Measurements from ENCODE around the gene CNTNAP5. TPM values are rescaled to one million over a fixed set of nuclear protein-coding genes. Genes with fewer than 3 reads are reported as not detected.

The CNTNAP5 gene
- total RNA-seq, 1 experiment from 2014 or later, result 0.78 TPM

DNA sequence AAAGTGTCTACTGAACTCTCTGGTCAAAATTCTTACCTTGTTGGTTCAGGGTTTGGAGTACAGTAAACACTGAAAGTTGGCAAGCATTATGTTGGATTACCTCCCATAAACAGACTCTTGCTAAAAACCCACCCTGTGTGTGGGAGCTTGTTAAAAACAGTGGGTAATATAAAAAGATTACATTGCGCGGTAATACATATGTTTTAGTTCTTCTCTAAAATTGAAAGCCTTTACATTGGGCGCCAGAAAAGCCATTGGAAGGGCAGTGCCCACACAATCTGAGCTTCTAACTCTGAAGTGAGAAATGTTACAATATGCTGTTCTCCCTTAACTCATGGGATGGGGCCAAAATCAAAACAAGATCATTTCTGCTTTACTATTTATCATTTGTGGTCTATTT lies 510.7 kb downstream of the CNTNAP5 start:
- Histone ChIP-seq H3K27ac (ENCODE audit: low read length) (no peak overlapping the region), H3K4me2 (ENCODE audit: low read depth, low read length, poor library complexity, severe bottlenecking) (no peak overlapping the region), H3K4me1 (ENCODE audit: low read length) (peaks cover 5% of the 10 kb centered on the region), H3K36me3 (ENCODE audit: insufficient read depth, low read length) (no peaks in the 10 kb centered on the region), H3K9me3 (ENCODE audit: low read length) (no peaks in the 10 kb centered on the region), H3K4me3 (ENCODE audit: low read length) (no peak overlapping the region), H3K79me2 (ENCODE audit: low read length) (no peaks in the 10 kb centered on the region), H4K20me1 (ENCODE audit: insufficient read depth, low read depth, low read length) (no peaks in the 10 kb centered on the region), H2AFZ (ENCODE audit: low read length) (no peak overlapping the region), H3K9me2 (replicated peaks; ENCODE audit: insufficient read depth, low read length) (no peaks in the 10 kb centered on the region), H3K9ac (ENCODE audit: low read length) (no peak overlapping the region), H3K27me3 (ENCODE audit: low read length) (no peaks in the 10 kb centered on the region)
- no peak for DNase-seq

DNA sequence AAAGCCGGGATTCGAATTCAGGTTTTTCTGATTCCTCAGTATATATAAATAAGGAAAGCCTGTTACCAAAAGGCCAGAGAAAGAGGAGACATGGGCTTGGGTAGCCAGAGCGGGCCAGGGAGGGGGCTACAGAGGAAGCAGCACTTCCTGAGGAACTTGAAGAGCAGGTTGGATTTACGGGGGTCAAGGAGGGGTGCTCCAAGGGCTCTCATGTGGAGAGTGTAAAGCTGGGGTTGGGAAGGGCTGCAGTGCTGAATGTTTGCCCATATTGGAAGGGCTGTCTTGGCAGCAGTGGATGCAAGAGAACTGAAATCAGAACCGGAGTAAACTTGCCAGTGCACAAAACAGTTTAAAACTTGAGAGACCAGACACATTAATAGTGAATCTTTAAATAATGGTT lies 511.5 kb downstream of the CNTNAP5 start:
- Histone ChIP-seq H3K4me2 (ENCODE audit: low read depth, low read length, poor library complexity, severe bottlenecking) (no peak overlapping the region), H3K4me3 (ENCODE audit: low read length) (no peak overlapping the region), H3K27me3 (ENCODE audit: low read length) (no peaks in the 10 kb centered on the region), H2AFZ (ENCODE audit: low read length) (no peak overlapping the region), H3K9me2 (replicated peaks; ENCODE audit: insufficient read depth, low read length) (no peaks in the 10 kb centered on the region), H3K9ac (ENCODE audit: low read length) (no peak overlapping the region), H3K4me1 (ENCODE audit: low read length) (peaks cover 5% of the 10 kb centered on the region), H3K79me2 (ENCODE audit: low read length) (no peaks in the 10 kb centered on the region), H4K20me1 (ENCODE audit: insufficient read depth, low read depth, low read length) (no peaks in the 10 kb centered on the region), H3K9me3 (ENCODE audit: low read length) (no peaks in the 10 kb centered on the region), H3K27ac (ENCODE audit: low read length) (no peak overlapping the region), H3K36me3 (ENCODE audit: insufficient read depth, low read length) (no peaks in the 10 kb centered on the region)
- DNase-seq, result no peak

GRCh38 chr2:124538549-124538948 lies 513.5 kb downstream of the CNTNAP5 start:
- Histone ChIP-seq H3K9me3 (ENCODE audit: low read length) (no peaks in the 10 kb centered on the region), H3K36me3 (ENCODE audit: insufficient read depth, low read length) (no peaks in the 10 kb centered on the region), H3K9me2 (replicated peaks; ENCODE audit: insufficient read depth, low read length) (no peaks in the 10 kb centered on the region), H4K20me1 (ENCODE audit: insufficient read depth, low read depth, low read length) (no peaks in the 10 kb centered on the region), H3K27me3 (ENCODE audit: low read length) (no peaks in the 10 kb centered on the region), H3K9ac (ENCODE audit: low read length) (no peak overlapping the region), H3K79me2 (ENCODE audit: low read length) (no peaks in the 10 kb centered on the region), H3K4me3 (ENCODE audit: low read length) (no peak overlapping the region), H3K4me1 (ENCODE audit: low read length) (peaks cover 7% of the 10 kb centered on the region), H3K27ac (ENCODE audit: low read length) (no peak overlapping the region), H2AFZ (ENCODE audit: low read length) (no peak overlapping the region), H3K4me2 (ENCODE audit: low read depth, low read length, poor library complexity, severe bottlenecking) (no peak overlapping the region)
- no peak for DNase-seq

- DNase-seq, result no peak
Observed at GRCh38 chr2:124540805-124541204, 515.7 kb downstream of the CNTNAP5 start.

GRCh38 chr2:124542932-124543640 lies 518.0 kb downstream of the CNTNAP5 start:
- H3K9ac ChIP-seq (ENCODE audit: low read length), result no peak overlapping the region
- no peak overlapping the region for H3K4me3 ChIP-seq (ENCODE audit: low read length)
- H3K4me2 ChIP-seq (ENCODE audit: low read depth, low read length, poor library complexity, severe bottlenecking), result no peak overlapping the region
- H3K4me1 ChIP-seq (ENCODE audit: low read length), result peaks cover 9% of the 10 kb centered on the region; the same call in 1 of the 2 replicates
- no peak overlapping the region for H2AFZ ChIP-seq (ENCODE audit: low read length)
- no peaks in the 10 kb centered on the region for H3K9me3 ChIP-seq (ENCODE audit: low read length)
- no peaks in the 10 kb centered on the region for H3K27me3 ChIP-seq (ENCODE audit: low read length)
- H4K20me1 ChIP-seq (ENCODE audit: insufficient read depth, low read depth, low read length), result no peaks in the 10 kb centered on the region
- no peaks in the 10 kb centered on the region for H3K36me3 ChIP-seq (ENCODE audit: insufficient read depth, low read length)
- no peaks in the 10 kb centered on the region for H3K9me2 ChIP-seq (replicated peaks; ENCODE audit: insufficient read depth, low read length)
- H3K79me2 ChIP-seq (ENCODE audit: low read length), result no peaks in the 10 kb centered on the region
- no peak for DNase-seq
- H3K27ac ChIP-seq (ENCODE audit: low read length), result no peak overlapping the region

More at GRCh38 chr2:124540805-124541204, 515.7 kb downstream of the CNTNAP5 start:
- no peaks in the 10 kb centered on the region for H3K9me2 ChIP-seq (replicated peaks; ENCODE audit: insufficient read depth, low read length)
- no peaks in the 10 kb centered on the region for H3K9me3 ChIP-seq (ENCODE audit: low read length)
- H4K20me1 ChIP-seq (ENCODE audit: insufficient read depth, low read depth, low read length), result no peaks in the 10 kb centered on the region
- H3K36me3 ChIP-seq (ENCODE audit: insufficient read depth, low read length), result no peaks in the 10 kb centered on the region
- no peak overlapping the region for H3K4me2 ChIP-seq (ENCODE audit: low read depth, low read length, poor library complexity, severe bottlenecking)
- H3K4me1 ChIP-seq (ENCODE audit: low read length), result peaks cover 6% of the 10 kb centered on the region; the same call in 1 of the 2 replicates
- no peak overlapping the region for H3K27ac ChIP-seq (ENCODE audit: low read length)
- no peak overlapping the region for H2AFZ ChIP-seq (ENCODE audit: low read length)
- H3K79me2 ChIP-seq (ENCODE audit: low read length), result no peaks in the 10 kb centered on the region
- no peak overlapping the region for H3K4me3 ChIP-seq (ENCODE audit: low read length)
- no peaks in the 10 kb centered on the region for H3K27me3 ChIP-seq (ENCODE audit: low read length)
- no peak overlapping the region for H3K9ac ChIP-seq (ENCODE audit: low read length)

DNA sequence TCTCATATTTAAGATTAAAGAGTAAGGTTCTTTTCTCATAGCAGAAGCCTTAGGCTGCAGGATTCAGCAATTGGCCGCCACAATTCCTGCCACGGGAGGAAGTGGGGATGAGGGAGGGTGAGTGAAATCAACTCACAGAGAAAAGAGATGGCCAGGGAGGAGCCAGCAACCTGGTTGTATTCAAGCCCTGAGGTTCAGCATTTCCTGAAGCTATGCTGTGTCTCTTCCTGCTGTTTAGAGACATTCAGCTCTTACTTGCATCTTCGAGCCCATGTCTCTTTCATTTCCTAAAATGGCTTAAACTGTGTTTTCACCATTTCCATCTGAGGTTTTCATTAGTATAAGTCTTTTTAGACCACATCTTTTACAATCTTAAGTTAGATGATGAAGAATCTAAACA lies 522.6 kb downstream of the CNTNAP5 start:
- Histone ChIP-seq H3K27ac (ENCODE audit: low read length) (no peak overlapping the region), H3K4me1 (ENCODE audit: low read length) (peaks cover 10% of the 10 kb centered on the region; the same call in 1 of the 2 replicates), H3K36me3 (ENCODE audit: insufficient read depth, low read length) (no peaks in the 10 kb centered on the region), H3K9ac (ENCODE audit: low read length) (no peak overlapping the region), H4K20me1 (ENCODE audit: insufficient read depth, low read depth, low read length) (no peaks in the 10 kb centered on the region), H3K9me2 (replicated peaks; ENCODE audit: insufficient read depth, low read length) (no peaks in the 10 kb centered on the region), H3K27me3 (ENCODE audit: low read length) (no peaks in the 10 kb centered on the region), H3K4me3 (ENCODE audit: low read length) (no peak overlapping the region), H3K4me2 (ENCODE audit: low read depth, low read length, poor library complexity, severe bottlenecking) (no peak overlapping the region), H2AFZ (ENCODE audit: low read length) (no peak overlapping the region; the same call in 1 of the 2 replicates), H3K79me2 (ENCODE audit: low read length) (no peaks in the 10 kb centered on the region), H3K9me3 (ENCODE audit: low read length) (no peaks in the 10 kb centered on the region)
- no peak for DNase-seq

- DNase-seq, result no peak
- Histone ChIP-seq H3K36me3 (ENCODE audit: insufficient read depth, low read length) (no peaks in the 10 kb centered on the region), H3K9ac (ENCODE audit: low read length) (no peak overlapping the region), H4K20me1 (ENCODE audit: insufficient read depth, low read depth, low read length) (no peaks in the 10 kb centered on the region), H3K27me3 (ENCODE audit: low read length) (no peaks in the 10 kb centered on the region; the same call in 1 of the 2 replicates), H3K4me2 (ENCODE audit: low read depth, low read length, poor library complexity, severe bottlenecking) (no peak overlapping the region), H3K27ac (ENCODE audit: low read length) (no peak overlapping the region), H2AFZ (ENCODE audit: low read length) (no peak overlapping the region), H3K9me3 (ENCODE audit: low read length) (no peaks in the 10 kb centered on the region), H3K79me2 (ENCODE audit: low read length) (no peaks in the 10 kb centered on the region), H3K4me3 (ENCODE audit: low read length) (no peak overlapping the region), H3K9me2 (replicated peaks; ENCODE audit: insufficient read depth, low read length) (no peaks in the 10 kb centered on the region), H3K4me1 (ENCODE audit: low read length) (no peaks in the 10 kb centered on the region)
Observed at GRCh38 chr2:124558277-124558905, 533.3 kb downstream of the CNTNAP5 start.

- no peaks in the 10 kb centered on the region for H3K4me1 ChIP-seq (ENCODE audit: low read length)
- H3K79me2 ChIP-seq (ENCODE audit: low read length), result no peaks in the 10 kb centered on the region
- H3K9me3 ChIP-seq (ENCODE audit: low read length), result no peaks in the 10 kb centered on the region
- no peaks in the 10 kb centered on the region for H3K9me2 ChIP-seq (replicated peaks; ENCODE audit: insufficient read depth, low read length)
- no peaks in the 10 kb centered on the region for H3K36me3 ChIP-seq (ENCODE audit: insufficient read depth, low read length)
- H3K4me3 ChIP-seq (ENCODE audit: low read length), result no peak overlapping the region
- no peak overlapping the region for H3K27ac ChIP-seq (ENCODE audit: low read length)
- no peaks in the 10 kb centered on the region for H4K20me1 ChIP-seq (ENCODE audit: insufficient read depth, low read depth, low read length)
- H3K9ac ChIP-seq (ENCODE audit: low read length), result no peak overlapping the region
- no peak overlapping the region for H2AFZ ChIP-seq (ENCODE audit: low read length)
- H3K27me3 ChIP-seq (ENCODE audit: low read length), result no peaks in the 10 kb centered on the region; the same call in 1 of the 2 replicates
- H3K4me2 ChIP-seq (ENCODE audit: low read depth, low read length, poor library complexity, severe bottlenecking), result no peak overlapping the region
- DNase-seq, result no peak
Observed at GRCh38 chr2:124559236-124559635, 534.1 kb downstream of the CNTNAP5 start.
